ENCODE results near the gene LRRC8C.
"Not testable (repeated sequence)": the region's sequence is repeated elsewhere in the genome, so short reads cannot be mapped to it uniquely, and the experiment has no call there.

LRRC8C gene

DNA sequence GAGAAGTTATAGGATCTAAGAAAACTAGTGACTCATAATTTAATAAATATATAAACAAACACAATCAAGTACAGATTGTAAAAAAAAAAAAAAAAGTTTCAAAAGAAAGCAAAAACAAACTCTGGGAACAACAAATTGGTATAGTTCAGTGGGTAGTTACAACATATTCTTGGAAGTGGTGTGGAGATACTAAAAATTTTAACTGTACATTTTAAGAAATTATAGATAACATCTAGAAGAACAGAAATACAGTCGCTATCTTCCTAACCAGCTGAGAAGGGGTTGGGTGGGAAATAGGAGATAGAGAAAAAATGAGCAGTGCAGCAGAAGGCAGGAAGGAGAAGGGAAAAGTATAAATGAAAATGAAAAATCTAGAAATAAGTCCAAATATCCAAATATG, 70.5 kb downstream of the LRRC8C start:
- no peak for DNase-seq (ENCODE audit: low read depth in 2 of 2)

DNA sequence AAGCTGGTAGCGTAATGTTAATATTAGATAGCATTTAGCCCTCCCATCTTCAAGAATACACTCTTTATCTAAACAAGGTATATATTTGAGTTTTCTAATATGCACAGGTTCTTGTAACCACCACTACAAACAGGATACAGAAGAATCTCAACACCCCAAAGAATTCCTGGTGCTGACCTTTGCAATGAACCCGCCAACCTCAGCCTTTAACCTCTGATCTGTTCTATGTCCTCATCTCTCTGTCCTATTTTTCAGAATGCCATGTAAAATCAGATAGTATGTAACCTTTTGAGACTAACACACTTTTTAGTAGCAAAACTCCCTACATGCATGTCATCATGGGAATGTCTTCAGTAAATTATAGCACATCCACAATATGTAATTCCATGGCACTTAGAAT, 71.1 kb downstream of the LRRC8C start:
- no peak for DNase-seq (ENCODE audit: low read depth in 2 of 2)

DNA sequence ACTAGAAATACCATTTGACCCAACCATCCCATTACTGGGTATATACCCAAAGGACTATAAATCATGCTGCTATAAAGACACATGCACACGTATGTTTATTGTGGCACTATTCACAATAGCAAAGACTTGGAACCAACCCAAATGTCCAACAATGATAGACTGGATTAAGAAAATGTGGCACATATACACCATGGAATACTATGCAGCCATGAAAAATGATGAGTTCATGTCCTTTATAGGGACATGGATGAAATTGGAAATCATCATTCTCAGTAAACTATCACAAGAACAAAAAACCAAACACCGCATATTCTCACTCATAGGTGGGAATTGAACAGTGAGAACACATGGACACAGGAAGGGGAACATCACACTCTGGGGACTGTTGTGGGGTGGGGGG, 72.0 kb downstream of the LRRC8C start:
- not testable (repeated sequence) for DNase-seq (ENCODE audit: low read depth in 2 of 2)

DNA sequence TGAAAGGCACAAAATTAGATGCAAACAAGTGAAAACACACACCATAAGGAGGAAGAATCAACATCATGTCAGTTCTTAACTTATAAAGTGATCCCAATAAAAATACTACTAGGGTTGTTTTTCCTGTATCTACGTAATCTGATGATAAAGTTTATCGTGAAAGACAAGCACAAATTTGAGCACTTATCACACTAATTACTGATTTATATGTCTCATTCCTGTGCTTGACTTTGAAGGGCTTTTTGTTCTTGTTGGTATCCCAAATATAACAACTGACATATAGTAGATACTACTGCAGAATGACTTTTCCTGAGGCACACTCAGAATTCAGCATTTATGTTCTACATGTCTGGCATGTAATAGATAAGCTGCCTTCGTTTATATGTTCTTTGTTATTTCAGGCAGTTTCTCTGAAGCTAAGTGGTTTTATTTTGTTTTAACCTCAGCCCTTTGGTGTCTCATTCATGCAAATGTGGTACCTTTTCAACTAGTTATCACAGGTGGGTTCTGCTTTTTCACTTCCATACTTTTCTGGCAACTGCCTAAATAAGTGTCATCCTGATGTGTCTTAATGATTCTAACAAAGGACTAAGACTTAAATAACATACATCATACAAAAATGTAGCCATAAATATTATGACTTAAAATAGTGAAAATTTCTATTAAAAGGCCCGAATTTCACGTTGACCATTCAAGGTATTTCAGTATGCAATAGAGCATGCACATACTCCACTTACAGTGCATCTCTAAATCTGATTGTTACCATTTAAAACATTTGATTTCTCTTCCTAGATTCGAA, 73.2 kb downstream of the LRRC8C start:
- DNase-seq (ENCODE audit: low read depth in 2 of 2): no peak

DNA sequence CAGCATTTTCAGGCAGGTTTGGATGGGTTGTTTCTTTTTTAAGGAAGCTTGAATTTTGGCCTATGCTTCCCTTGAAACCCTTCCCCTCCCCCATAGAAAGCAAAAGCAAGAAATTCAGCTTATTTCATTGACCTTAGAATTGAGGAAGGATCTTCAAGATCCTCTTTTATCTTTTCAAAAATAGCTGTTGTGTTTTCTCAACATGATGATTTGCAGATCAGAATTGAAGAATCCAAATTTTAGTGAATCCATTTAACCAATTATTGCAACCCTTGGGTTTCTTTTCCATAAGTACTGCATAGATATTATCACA, 73.7 kb downstream of the LRRC8C start:
- no peak for DNase-seq (ENCODE audit: low read depth in 2 of 2)

DNA sequence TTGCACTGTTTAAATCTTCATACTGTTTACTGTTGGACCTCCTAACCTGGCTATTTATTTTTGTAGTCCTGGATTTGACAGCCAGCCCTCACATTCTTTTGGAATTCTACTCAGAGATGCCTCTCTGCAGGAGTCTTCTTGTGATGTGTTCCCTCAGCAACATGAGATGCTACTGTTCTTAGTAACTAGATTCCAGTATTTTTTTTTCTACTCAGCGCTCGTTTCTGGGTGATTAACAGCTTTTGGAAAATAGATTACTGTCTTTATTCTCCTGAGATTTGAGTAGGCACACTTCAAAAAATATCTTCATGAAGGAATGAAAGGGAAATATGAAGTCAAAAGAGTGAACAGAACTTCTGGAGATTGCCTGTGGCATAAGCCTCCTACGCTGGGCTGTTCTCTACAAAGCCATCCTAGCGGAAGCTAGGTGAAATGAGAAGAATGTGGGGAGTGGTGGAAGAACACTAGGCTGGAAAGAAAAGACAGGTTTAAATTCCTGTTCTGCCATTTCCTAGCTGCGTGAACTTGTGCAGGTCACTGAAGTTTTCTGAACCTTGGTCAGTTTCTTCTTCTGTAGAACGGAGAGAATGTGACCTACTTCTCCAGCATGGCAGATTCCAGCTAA, 75.9 kb downstream of the LRRC8C start:
- DNase-seq (ENCODE audit: low read depth in 2 of 2): no peak

DNA sequence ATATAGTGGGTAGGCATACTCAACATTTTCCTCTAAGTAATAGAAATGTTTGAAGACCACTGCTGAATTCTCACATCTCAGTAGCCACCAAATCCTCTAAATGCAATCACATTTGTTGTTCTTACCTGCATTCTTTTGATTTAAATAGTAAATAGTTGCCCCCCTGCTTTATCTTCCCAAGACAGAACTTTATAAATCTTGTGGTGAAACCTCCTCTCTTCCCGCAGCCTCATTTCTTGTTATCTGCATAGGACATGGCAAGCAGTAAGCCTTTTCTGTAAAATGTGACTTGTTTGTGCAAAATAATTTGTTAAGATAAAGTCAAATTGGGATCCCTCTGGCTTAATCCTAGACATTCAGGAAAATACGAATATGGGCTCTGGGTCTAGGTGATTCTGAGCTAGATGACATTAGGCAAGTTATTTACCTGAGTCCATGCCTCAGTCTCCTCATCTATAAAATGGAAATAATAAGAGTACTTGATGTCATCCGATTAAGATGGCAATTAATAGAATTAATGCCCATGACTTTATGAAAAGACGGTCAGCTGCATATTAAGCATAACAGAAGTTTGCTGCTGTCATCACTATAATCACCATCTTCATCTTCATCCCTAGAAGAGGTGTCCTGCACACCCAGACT, 77.7 kb downstream of the LRRC8C start:
- no peak for DNase-seq (ENCODE audit: low read depth in 2 of 2)

DNA sequence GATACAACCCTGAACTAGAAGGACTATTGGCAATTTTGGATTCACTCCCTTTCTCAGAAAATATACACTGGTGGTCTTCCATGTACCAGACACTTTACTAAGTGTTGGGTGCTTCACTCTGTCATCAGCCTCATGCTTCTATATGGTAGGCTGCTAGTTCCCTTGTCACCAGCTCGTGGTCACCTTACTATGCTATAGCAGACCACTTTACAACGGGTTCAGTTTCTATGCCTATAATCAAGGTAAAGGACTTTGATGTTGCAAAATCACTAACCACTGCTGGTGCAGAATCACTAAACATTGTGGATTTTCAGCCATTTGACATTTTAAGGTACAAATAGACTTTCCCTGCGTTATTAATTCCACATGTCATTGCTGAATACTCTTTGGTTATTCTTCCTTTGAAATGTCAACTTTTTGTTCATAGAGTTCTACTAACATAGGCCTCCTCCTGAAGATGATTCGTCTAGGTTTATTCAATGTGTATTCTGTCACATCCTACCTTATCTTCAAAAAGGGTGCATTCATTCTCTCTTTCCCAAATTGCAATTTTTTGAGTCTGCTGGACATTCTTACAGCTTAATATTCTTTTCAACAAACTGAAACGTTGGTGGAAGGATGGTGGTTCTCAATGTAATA, 78.3 kb downstream of the LRRC8C start:
- DNase-seq (ENCODE audit: low read depth in 2 of 2): no peak

DNA sequence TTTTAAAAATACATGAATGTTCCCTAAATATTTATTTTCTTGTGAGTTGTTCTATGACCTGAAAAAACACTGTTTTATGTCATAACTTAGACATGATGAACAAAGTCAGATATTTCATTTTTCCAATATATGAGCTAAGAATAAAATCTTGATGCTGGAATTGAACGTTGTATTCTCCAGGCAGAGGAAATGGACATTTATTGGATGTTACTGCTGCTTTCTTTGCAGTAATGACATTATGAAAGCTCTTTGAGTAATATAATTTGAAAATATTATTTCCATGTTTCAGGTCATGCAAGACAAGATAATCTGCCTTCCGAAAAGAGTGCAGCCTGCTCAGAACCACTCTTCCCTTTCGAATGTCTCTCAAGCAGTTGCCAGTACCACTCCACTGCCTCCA, 79.5 kb downstream of the LRRC8C start:
- DNase-seq (ENCODE audit: low read depth in 2 of 2): no peak

DNA sequence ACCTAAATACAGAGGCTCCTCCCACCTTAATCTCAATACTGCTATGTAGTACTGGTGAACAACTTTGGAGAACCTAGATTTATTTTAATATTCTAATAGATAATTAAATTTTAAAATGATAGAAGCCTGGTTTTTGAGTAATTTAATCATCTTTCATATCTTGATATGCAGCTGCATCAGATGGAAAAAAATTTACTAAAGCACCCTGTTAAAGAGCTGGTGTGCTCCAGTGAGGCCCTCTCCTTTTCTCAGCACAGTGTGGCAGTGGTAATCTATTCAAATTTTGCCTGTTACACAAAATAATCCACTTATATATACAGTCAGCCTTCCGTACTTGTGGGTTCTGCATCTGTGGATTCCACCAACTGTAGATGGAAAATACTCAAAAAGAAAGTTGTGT, 82.8 kb downstream of the LRRC8C start:
- DNase-seq (ENCODE audit: low read depth in 2 of 2): no peak

DNA sequence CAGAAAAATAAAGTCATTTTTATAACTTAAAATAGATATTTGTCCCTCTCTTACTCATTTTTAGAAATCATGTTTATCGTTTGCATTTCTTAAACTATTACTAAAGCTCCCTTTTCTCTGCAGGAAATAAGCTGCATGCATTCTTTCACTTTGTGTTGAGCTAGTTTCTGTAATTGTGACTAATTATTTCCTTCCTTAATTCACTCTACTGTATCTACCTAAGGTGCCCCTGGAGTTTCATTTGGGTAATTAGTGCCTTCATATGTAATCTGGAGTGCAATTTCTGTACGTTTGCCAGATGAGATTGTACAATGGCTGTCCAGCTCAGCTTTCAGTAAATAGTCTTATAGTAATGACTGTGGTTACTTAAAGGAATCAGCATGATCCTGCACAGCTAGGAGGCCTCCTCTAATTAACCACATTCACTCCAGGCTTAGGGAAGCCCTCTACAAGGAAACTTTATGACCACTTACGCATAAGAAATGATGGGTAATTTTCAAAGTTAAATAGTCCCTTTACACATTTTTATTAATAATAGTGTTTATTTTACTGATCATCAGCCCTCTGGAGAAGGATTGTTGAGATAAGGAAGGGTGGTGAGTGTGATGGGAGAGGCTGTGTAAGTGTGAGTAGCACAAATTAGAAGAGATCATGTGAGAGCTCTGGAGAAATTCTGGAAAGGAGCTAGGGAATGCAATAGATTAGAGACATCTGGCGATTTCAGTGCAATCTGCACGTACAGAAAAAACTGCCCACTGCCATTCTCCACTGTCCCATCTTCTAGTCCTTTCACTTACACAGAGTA, 86.8 kb downstream of the LRRC8C start:
- no peak for DNase-seq (ENCODE audit: low read depth in 2 of 2)

DNA sequence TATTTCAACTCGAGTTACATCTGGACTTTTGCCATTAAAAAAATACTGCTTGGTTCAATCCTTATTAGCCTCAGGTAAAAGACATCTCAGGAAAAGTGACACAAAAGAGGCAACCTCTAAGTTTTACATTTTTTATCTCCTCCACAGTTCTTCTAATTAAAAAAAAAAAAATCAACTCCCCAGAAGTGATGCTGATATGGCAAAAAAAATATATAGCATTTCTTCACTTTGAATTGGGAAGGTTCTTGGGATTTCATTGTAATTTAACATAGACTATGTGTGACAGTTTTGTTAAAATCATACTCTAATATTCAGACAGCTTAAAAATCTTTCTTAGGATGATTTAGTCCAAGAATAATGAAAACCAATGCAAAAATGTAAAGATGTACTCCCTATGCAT, 87.9 kb downstream of the LRRC8C start:
- no peak for DNase-seq (ENCODE audit: low read depth in 2 of 2)

DNA sequence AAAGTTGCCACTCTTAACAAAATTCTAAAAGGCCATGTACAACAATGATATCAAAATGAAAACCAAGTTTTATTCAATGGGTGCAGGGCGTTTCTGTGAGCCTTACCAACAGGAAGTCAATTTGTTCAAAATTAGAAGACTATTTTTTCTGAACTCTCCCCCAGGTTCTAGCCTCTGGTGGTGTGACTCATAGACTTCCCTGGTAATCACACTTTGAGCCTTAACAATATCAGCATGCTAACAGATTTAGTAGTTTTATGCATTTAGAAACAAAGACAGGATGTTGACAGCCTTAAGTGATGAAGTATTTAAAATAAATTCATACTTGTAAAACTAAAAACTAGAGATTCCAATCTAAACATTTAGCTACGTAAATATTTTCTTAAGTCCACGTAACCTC, 88.4 kb downstream of the LRRC8C start:
- DNase-seq (ENCODE audit: low read depth in 2 of 2): no peak

DNA sequence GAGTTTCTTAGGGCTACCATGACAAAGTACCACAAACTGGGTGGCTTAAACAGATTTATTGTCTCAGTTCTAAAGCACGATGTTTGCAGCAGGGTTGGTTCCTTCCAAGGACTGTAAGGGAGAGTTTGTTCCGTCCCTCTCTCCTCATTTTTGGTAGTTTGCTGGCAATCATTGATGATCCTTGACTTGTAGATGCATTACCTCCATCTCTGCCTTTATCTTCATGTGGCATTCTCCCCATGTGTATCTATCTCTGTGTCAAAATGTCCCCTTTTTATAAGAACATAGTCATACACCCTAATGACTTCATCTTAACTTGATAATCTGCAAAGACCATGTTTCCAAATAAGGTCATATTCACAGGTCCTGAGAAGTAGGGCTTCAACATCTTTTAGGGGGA, 90.2 kb downstream of the LRRC8C start:
- DNase-seq (ENCODE audit: low read depth in 2 of 2): no peak

DNA sequence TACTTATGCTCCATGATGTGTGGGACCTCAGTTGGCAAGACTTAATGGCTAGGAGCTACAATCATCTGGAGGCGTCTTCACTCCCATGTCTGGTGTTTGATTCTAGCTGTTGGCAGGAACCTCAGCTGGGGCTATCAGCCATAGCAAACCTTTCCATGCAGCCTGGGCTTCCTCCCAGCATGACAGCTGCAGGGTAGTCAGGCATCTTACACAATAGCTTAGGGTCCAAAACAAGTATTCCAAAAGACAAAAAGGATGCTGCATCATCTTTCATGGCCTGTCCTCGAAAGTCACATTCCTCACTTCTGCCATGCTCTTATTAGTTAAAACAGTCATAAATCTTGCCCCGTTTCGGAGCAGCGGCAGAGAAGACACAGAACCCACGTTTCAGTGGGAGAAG, 90.9 kb downstream of the LRRC8C start:
- DNase-seq (ENCODE audit: low read depth in 2 of 2): no peak

DNA sequence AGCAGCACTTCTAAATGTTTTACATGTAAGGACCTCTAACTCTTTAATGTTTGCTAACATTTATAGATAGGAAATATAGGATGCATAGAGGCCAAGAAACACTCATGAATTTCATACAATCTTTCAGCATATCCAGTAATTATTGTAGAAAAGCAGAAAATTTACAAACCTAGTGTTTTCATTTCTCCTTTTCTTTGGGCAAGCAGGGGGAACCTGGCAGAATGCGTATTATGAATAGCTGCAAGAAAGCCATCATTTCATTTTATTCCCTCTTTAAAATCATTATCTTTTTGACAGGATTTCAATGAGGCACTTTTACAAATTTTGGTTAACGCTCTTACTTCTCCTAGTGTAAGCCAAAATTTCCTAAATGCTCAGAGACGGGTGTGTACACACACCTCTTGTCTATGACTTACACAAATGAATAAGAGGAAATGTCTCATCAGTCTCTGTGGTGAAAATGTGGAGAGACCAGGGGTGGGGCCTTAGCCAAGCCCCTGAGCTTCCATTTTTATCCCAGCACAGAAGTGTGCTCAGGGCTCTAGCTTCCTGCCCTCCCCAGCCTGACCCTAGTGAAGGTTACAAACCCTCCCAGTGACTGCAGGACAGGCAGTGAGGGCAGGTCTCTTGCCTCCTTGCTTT, 91.6 kb downstream of the LRRC8C start:
- peak; percentile 42 to 43 for DNase-seq (ENCODE audit: low read depth in 2 of 2)

DNA sequence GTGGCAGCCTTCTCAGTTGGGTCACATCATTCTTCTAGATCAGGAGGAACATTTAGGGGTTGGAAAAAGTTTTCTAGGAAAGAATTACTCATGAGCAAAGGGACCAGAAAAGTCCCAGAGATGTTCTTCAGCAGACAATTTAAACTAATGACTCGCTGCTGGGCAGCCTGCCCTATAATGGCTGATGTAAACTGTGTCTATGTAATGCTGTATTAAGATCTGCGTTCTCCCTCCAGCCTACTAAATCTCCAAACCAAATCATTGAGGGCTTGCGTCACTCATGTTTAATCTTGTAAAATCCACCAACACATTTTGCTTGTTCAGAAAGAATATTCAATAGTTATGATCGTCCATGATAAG, 92.1 kb downstream of the LRRC8C start:
- no peak for DNase-seq (ENCODE audit: low read depth in 2 of 2)

DNA sequence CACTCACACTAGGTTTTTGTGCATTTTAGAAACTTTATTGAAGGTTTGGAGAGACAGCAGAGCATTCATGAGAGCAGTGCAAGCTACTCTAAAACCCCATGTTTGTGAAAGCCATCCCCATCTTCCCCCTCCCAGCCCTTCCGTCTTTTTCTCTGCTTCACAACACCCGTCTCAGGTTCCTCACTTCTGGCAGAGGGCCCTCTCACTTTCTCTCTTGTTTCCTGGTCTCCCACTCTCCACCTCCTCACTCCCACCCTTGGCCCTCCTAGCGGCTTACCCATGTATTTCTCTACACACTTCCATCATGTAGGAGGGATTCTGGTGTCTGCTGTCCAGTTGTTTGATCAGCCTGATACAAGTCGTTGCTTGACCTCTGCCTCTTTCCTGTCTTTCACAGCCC, 92.7 kb downstream of the LRRC8C start:
- no peak for DNase-seq (ENCODE audit: low read depth in 2 of 2)

DNA sequence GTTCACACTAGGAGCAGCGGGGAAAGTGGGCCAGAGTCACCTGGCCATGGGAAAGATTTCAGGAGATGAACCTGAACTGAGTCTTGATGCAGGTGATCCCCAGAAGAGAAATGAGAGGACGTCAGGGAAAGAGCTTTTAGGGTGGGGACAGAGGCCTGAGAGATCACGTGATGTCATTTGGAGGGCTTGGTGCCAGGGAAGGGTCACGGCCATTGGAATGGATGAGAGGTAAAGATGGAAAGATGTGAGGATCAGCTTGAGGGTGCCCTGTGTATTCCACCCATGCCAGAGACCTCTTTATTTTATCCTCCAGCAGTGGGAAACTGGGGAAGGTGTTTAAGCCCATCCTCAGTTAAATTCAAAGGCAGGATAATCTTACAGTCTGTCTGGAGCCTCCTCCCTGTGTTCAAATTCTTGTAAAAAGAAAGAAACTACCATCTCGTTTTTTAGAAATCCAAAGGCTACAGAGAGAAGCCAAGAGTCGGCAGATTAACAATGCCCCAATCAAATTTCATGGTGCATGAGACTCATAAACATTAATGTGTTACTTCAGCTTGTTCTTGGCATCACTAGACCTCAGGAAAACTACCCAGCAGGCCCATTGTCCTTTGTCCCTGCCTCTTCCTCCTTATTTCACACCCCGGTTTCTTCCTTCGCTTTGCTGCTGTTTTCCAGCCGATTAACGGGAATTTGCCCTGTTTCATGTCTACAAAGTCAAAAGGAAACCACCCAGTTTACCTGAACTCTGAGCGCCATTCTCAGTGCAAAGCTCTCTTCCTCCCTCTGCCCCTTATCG, 94.8 kb downstream of the LRRC8C start:
- no peak for DNase-seq (ENCODE audit: low read depth in 2 of 2)

DNA sequence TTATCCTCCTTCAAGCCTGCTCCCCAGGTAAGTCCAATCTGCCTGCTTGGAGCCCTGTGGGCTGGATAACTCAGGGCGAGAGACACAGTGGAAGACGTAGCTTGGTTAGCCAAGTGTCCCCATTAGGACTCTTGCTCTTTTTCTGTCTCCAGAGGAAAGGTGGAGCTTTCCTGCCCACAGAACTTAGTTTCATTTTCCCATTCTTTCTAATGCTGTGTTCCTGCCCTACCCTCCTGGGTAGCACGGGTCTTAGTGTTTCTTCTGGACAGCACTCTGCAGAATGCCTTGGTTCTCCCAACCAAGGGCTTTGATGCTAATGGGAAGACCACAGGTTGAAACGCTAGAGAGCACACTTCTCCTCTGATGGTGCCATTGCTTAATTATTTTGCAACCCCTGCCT, 95.5 kb downstream of the LRRC8C start:
- DNase-seq (ENCODE audit: low read depth in 2 of 2): no peak

DNA sequence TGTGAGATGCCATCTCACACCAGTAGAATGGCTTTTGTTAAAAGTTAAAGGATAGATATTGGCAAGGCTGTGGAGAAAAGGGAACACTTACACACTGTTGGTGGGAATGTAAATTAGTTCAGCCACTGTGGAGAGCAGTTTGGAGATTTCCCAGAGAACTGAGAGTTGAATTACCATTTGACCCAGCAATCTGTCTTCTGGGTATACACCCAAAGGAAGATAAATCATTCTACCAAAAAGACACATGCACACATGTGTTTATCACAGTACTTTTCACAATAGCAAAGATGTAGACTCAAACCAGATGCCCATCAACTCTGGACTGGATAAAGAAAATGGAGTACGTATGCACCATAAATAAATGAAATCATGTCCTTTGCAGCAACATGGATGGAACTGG, 99.3 kb downstream of the LRRC8C start:
- no peak for DNase-seq (ENCODE audit: low read depth in 2 of 2)

All from stimulated activated CD8-positive, alpha-beta memory T cell treated with anti-CD3 and anti-CD28 coated beads, Interleukin-2, amount 100 ng/mL, for 48 hours (primary cell).